GM19193 (cell line): ENCODE results near the gene MOSMO.

Source experiments
- POLR2A ChIP-seq: IDR thresholded peaks from 4 replicates; pipeline ENCODE4 v1.6.1; 2011; ENCODE audit not compliant: insufficient read depth, insufficient read length; ENCODE audit errors: extremely low read depth

Gene MOSMO

DNA sequence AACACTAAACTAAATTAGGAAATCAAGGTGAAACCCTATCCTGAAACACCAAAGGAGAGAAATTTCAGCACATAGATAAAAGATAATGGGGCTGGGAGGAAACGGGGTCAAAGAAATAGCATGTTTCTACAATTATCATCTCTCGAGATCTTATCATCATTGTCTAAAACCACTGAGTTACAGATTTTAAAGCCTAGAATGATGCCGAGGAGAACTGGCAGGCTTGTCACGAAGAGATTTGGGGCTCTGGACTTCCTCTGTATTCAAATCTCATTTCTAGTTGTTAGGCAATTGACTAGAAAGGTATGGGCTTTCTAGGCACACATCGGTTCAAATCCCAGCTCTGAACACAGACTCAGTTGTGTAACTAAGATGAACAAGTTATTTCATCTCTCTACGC, 16.3 kb upstream of the MOSMO start:
- TF ChIP-seq POLR2A = no peak

DNA sequence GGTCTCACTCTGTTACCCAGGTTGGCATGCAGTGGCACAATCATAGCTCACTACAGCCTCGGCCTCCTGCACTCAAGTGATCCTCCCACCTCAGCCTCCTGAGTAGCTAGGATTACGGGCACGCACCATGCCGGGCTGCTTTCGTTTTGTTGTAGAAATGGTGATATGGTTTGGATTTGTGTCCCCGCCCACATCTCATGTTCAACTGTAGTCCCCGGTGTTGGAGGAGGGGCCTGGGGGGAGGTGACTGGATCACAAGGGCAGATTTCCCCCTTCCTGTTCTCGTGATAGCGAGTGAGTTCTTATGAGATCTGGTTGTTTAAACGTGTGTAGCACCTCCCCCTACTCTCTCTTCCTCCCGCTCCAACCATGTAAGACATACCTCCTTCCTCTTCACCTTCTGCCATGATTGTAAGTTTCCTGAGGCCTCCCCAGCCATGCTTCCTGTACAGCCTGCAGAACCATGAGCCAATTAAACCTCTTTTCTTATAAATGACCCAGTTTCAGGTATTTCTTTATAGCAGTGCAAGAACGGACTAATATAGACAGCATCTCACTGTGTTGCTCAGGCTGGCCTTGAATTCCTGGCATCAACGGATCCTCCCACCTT, 12.9 kb upstream of the MOSMO start:
- TF ChIP-seq POLR2A = no peak

DNA sequence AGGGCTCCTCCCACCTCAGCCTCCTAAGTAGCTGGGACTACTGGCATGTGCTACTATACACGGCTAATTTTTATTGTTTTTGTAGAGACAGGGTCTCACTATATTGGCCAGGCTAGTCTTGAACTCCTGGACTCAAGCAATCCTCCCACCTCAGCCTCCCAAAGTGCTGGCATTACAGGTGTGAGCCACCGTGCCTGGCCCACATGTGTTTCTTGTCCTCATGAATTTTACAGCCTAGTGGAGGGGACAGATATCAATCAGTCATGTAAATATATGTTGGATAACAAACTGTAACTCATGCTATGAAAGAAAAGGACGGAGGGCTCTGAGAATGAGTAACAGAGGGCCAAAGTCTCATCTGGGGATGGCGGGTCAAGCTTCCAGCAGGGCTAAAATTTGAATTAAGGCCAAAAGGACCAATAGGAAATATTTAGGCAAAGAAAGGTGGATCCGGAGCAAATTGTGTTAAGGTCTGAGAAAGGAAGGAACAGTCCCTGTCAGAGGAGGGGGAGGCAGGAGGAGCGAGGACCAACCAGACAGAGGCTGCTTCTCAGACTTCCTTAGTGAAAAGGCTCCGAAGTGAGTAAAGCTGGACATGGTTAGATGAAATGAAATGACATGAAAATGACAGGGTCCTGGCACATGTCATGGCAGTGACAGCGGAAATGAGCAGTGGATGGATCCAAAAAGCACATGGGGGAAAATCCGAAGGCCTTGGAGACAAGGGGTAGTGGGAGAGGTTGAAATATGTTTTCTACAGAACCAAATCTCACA, 10.8 kb upstream of the MOSMO start:
- TF ChIP-seq POLR2A = no peak

DNA sequence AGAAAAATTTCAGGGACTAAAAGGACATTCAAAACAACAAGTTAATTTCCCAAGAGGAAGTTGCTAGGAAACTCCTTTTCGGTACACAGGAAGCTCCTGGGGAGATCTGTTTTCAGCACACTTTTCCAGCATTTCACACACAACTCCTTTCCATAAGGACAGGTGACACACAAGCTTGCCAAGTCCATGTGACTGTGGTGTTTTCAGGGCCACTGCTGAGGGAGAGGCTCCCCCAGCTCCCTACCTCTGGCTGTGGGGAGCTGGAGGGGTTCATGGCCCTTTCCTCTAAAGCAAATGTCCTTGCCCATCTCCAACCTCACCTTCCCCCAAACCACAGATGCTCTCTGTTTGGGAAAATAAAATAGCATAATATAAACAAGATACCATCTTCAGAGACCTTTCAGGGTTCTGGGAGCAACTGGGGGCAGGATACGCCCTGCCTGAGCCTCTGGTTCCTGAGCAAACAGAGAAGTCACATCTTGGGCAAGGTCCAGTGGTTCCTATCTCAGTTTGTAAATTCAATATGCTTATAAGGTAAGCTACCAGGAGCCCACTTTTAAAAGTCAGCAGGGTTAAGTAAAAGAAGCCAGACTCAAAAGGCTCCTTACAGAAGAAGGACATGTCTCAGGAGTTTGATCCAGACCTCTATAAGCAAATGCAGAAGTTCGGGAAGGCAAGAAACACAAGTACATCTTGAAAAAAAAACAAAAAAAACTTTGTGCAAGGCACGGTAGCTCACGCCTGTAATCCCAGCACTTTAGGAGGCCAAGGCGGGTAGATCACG, 10.0 kb upstream of the MOSMO start:
- TF ChIP-seq POLR2A = no peak

DNA sequence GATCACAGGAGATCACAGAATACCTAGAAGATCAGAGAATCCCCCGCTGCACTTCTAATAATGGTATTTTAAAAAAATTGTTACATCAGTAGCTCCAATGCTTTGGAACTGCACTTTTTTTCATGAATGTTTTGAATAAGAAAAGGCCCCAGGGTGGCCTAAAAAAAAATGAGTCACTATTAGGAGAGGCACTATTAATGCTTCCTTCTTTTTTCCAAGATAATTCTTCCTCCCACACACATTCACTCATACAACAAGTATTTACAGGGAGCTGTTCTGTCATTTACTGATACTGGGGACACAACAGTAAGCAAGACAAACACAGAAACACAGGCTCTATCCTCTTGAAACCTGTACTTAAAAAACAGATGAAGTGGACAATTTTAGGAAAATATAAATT, 6.3 kb upstream of the MOSMO start:
- TF ChIP-seq POLR2A = no peak

DNA sequence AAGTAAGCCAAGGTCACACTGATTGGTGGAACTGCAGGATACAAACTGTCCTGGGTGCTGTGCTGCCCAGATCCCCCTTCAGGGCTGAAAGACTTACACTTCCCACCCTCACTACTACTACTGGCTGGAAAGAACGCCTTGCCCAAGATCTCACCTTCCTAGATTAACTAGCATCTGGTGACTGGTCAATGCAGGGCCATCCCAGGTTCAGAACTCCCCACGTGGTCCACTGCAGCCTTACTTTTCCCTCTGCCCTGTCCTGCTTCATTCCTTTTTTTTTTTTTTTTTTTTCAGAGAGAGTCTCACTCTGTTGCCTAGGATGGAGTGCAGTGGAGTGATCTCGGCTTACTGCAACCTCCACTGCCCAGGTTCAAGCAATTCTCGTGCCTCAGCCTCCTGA, 4.7 kb upstream of the MOSMO start:
- TF ChIP-seq POLR2A = no peak

DNA sequence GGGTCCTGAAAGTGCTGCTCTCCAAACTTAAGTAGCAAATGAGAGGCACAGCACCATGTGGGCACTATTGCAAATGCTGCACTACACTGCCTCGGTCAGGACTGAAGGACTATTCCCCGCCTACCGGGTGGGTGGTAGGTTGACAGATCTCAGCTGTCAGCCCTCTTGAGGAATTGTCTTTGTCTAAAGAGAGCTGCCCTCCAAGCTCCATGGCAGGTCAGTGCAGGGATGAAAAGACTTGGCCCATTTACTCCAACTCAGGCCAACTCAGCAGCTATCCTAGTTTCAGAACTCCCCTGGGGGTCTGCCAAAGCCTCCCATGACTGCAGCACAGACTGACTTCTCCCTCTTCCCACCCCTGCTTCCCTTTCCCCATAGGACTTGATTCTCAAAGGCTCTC, 3.6 kb upstream of the MOSMO start:
- no peak for TF ChIP-seq POLR2A

DNA sequence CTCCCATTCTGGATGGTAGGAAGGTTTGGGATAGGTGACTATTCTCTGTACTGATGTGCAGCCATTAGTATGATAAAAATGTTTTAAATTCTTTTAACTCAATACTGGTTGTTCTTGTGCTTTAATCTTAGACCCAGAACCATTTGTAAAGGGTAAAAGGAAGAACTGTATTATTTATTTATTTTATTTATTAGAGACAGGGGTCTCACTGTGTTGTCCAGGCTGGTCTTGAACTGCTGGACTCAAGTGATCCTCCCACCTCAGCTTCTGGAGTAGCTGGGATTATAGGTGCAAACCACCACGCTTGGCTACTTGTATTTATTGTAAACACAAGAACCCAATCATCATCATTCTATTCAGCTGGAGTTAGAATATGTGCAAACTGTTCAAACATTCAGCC, 2.2 kb upstream of the MOSMO start:
- no peak for TF ChIP-seq POLR2A

DNA sequence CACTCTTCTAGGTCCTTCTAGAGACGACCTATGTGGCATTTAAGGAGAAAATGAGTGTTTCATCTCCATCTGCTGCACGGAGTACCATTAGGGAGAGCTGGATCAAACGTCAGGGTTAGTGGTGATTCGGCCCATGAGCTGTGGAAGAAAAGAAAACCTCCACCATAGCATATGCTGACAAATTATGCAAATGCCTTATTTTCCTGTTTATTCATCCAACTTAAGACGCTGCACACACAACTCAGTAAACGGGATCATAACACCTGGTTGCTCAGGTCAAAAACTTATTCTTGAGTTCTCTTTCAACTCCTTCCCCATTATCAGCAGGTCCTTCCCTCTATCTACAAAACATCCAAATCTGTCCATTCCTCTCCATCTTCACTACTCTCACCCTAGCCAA, 1.3 kb upstream of the MOSMO start:
- no peak for TF ChIP-seq POLR2A

DNA sequence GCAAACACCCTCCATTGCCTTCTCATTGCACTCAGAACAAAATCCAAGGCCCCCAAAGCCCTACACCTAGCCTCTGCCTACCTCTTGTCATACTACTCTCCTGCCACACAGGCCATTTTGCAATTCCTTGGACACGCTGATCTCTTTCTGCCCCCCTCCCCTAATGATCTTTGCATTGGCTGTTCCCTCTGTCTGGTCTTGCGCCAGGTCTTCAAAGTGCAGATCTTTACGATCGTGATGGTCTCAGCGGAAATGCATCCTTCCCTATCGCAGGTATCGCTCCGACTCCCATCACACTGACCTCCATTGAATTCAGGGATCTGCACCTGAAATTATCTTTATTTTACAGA, 777 bp upstream of the MOSMO start:
- TF ChIP-seq POLR2A = no peak

DNA sequence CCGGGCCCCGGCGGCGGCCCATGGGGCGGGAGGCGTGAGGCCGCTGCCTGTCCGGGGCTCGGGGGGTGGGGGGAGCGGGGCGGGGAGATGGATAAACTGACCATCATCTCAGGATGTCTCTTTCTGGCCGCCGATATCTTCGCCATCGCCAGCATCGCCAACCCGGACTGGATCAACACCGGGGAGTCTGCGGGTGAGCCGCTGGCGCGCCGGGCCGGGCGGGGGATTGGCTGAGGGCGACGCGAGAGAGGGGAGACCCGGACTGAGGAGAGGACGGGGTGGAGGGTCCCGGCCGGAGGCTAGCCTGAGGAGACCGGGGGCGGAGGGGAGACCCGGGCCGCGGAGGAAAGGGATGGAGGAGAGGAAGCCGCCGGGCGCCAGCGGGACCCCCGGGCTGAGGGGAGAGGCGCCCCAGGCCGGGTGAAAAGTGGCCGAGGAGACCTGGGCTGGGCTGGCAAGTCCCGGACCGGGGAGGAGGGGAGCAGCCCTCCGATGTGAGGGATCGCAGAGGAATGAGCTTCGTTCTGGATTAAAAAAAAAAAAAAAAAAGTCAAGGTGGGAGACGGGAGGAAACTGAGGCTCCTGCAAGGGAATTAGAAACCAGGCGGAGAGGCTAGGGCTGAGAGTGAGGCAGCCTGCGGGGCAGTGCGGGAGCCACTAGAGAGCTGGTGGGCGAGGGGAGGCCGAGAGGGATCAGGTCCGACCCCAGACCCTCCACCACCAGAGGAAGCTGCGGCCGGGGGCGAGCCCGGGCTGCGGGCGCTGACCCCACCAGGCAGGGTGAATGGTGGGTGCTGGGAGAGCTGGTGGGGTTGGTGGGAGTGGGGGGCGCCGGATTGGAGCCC, 526 bp downstream of the MOSMO start:
- no peak for TF ChIP-seq POLR2A

DNA sequence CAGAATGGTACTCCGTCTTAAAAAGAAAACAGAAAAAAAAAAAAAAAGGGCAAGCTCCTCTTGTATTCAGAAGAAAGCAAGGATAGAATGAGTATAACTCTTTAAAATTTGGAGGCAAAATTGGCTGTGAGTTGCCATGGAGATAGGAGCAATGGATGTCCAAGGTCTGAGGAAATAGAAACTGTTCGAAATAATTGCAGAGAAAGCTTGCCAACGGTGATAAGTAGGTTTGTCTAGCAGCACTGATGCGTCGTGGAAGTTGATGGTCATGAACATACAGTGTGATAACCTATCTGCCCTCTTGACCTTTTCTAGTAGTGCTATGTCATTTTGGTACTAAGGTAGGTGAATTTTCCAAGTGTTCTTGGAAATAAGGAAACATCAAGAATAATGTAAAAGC, 3.0 kb downstream of the MOSMO start:
- no peak for TF ChIP-seq POLR2A

DNA sequence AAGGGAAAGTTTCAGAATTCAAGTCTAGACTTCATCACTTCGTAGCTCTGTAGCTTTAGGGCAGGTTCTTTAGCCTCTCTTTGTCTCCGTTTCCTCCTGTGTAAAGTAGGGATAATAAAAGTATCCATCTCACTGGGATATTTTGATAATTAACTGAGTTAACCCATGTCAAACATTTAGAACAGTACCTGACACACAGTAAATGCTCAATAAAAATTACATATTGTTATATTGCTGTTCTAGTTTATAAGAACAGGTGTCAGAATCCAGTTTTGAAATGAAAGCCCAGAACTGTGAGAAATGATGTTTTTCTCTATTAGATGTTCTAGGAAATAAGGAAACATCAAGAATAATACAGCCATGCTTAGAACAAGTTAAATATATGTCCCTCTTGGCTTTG, 4.3 kb downstream of the MOSMO start:
- TF ChIP-seq POLR2A = no peak

DNA sequence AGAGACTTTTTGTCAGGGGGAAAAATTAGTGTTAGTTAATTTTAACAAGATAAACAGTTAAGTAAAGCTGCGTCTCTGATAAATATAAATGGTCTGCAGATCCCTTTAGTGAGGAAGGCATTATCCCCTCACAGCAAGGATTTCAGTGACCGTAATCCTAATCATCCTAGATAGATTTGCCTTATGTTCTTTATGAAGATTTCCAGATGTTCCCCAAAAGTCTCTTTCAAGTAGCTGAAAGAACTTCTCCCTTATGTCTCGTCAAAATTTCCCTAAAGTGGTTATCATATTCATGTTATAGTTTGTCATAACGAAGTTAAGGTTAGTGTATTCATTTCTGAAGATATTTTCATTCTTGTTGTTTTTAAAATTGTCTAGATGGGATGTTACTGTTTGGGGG, 5.6 kb downstream of the MOSMO start:
- no peak for TF ChIP-seq POLR2A

DNA sequence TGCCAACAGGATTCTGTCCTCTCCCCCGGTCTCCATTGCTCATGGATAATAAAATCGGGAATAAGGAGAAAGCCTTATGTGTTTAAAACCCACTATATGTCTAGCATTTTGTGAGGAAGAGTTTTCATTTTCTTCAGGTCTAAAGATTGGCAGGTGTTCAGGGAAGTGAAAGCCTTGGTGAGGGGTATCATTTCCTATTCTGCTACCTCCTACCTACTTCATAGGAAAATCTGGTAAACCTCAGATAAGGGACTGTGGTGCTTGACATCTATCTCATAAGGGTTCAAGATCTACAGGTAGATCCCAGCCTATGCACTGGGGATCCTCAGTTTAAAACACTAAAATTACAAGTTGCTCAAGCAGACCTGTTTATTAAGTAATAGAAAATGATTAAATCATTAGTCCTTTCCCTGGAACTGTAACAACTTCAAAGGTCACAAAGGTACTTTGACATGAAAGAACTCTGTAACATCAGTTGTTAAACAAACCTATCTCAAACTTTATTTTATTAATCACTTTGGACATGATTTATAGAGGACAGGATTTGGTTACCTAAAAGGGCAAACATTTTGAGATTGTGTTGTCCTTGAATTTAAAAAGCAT, 6.5 kb downstream of the MOSMO start:
- TF ChIP-seq POLR2A = no peak
